ENCODE data around the gene DCC.

GRCh38 chr18:52408800-52409302 lies 68.9 kb downstream of the DCC start:
- no peak for TF ChIP-seq GABPB2 (CRISPR knock-in tag; conservative IDR thresholded peaks at IDR 0.05)
- no peak for TF ChIP-seq SETDB1 (IDR thresholded peaks at IDR 0.05; ENCODE audit: low read length)
- TF ChIP-seq KHSRP (IDR thresholded peaks at IDR 0.05): no peak

Measured in K562 (cell line).